Left kidney (tissue), 2 donors: ENCODE data around the gene HPN. TPM values are rescaled to one million over a fixed set of nuclear protein-coding genes. Genes with fewer than 3 reads are reported as not detected.
"Not testable (repeated sequence)": the region's sequence is repeated elsewhere in the genome, so short reads cannot be mapped to it uniquely, and the experiment has no call there.

ENCODE experiments used
- DNase-seq: peaks from one replicate; pipeline ENCODE4 v3.0.0-alpha.2; 2013
- polyA plus RNA-seq: library from polyadenylated mRNA; unstranded; fragments of 120-200 nt; gene quantifications from one replicate; pipeline ENCODE4 v1.2.1, GENCODE V29; 2013; ENCODE audit not compliant: insufficient read length

HPN gene
- polyA plus RNA-seq, 1 donor: 89.0 TPM

- DNase-seq: no peak
Measured at GRCh38 chr19:35042056-35042730, 672 bp downstream of the HPN start.

- no peak for DNase-seq
Measured at GRCh38 chr19:35042954-35043604, 1.6 kb downstream of the HPN start.

GRCh38 chr19:35043906-35044305 lies 2.4 kb downstream of the HPN start:
- no peak for DNase-seq

GRCh38 chr19:35044317-35045117 lies 3.0 kb downstream of the HPN start:
- no peak for DNase-seq

- DNase-seq: no peak
Measured at GRCh38 chr19:35045667-35046300, 4.3 kb downstream of the HPN start.

GRCh38 chr19:35046461-35046860 lies 4.9 kb downstream of the HPN start:
- DNase-seq: no peak

- no peak for DNase-seq
Measured at GRCh38 chr19:35048911-35049411, 7.4 kb downstream of the HPN start.

- DNase-seq: no peak
Measured at GRCh38 chr19:35049456-35049855, 7.9 kb downstream of the HPN start.

- not testable (repeated sequence) for DNase-seq
Measured at GRCh38 chr19:35050662-35051061, 9.1 kb downstream of the HPN start.

GRCh38 chr19:35051268-35051667 lies 9.7 kb downstream of the HPN start:
- not testable (repeated sequence) for DNase-seq

GRCh38 chr19:35051796-35052195 lies 10.3 kb downstream of the HPN start:
- no peak for DNase-seq

- no peak for DNase-seq
Measured at GRCh38 chr19:35052599-35053190, 11.2 kb downstream of the HPN start.

- DNase-seq: no peak
Measured at GRCh38 chr19:35053667-35054293, 12.3 kb downstream of the HPN start.

- DNase-seq: no peak
Measured at GRCh38 chr19:35054626-35055025, 13.1 kb downstream of the HPN start.

- DNase-seq: no peak
Measured at GRCh38 chr19:35055715-35056179, 14.2 kb downstream of the HPN start.

GRCh38 chr19:35056513-35057063 lies 15.1 kb downstream of the HPN start:
- DNase-seq: no peak

- no peak for DNase-seq
Measured at GRCh38 chr19:35058370-35058769, 16.8 kb downstream of the HPN start.

- DNase-seq: no peak
Measured at GRCh38 chr19:35059006-35059798, 17.7 kb downstream of the HPN start.

- DNase-seq: no peak
Measured at GRCh38 chr19:35059799-35060091, 18.2 kb downstream of the HPN start.

- DNase-seq: no peak
Measured at GRCh38 chr19:35060160-35060855, 18.8 kb downstream of the HPN start.
